Endothelial cell of umbilical vein (primary cell): ENCODE measurements around the gene ABCC1. TPM values are rescaled to one million over a fixed set of nuclear protein-coding genes. Genes with fewer than 3 reads are reported as not detected.
A peak's percentile ranks its signal among the peaks of the same experiment; 100 is the strongest.
"Not testable (repeated sequence)": the region's sequence is repeated elsewhere in the genome, so short reads cannot be mapped to it uniquely, and the experiment has no call there.

Source experiments
- BruUV-seq: library from RNA; stranded (reverse); fragments of 400-500 nt; replicated peaks from 2 replicates; lab custom pipeline; 2021; lab: Mats Ljungman, UMichigan
- CTCF ChIA-PET: fragments of 300-600, 350-600 bp; sonication (Branson Sonifier 250); formaldehyde crosslinking; loops from one replicate; lab custom pipeline; 2021; ENCODE audit warnings: antibody characterized with exemption, inconsistent platforms; lab: Charles Lee
- POLR2A ChIA-PET: fragments of 300-600, 350-600 bp; sonication (Branson Sonifier 250); formaldehyde crosslinking; loops from one replicate; lab custom pipeline; 2021; ENCODE audit warnings: antibody characterized with exemption, inconsistent platforms; lab: Charles Lee
- DNase-seq: peaks from one replicate; pipeline ENCODE4 v3.0.0-alpha.2; 2011; ENCODE audit warnings: low read depth, low spot score
- FAIRE-seq: peaks from 2 replicates; lab custom pipeline; 2011; peaks lifted over from hg19 to GRCh38; lab: Jason Lieb, UNC
- H2AFZ ChIP-seq: 2 replicates; pipeline ENCODE4 v1.6.0; 2012; ENCODE audit warnings: low read depth, low read length, control low read depth, inconsistent platforms
- H3K27ac ChIP-seq: 2 replicates; pipeline ENCODE4 v1.5.1; 2011; ENCODE audit warnings: low read depth, mild to moderate bottlenecking, control low read depth, low read length, moderate library complexity; ENCODE audit not compliant: insufficient read depth
- H3K27me3 ChIP-seq, 2 experiments: 2 replicates each; pipeline versions ENCODE4 v1.6.0 to v1.6.1; 2011; ENCODE audit warnings: low read length in 2 of 2, mixed read lengths in 1 of 2; ENCODE audit not compliant: control insufficient read depth in 2 of 2, insufficient read depth in 2 of 2
- H3K36me3 ChIP-seq, 2 experiments: 2 replicates in 1 of 2; 3 replicates in 1 of 2; pipeline ENCODE4 v1.5.1; 2011; ENCODE audit warnings: low read length in 2 of 2, mild to moderate bottlenecking in 1 of 2, moderate library complexity in 1 of 2; ENCODE audit not compliant: control insufficient read depth in 2 of 2, insufficient read depth in 2 of 2; ENCODE audit errors: extremely low read depth in 1 of 2
- H3K4me1 ChIP-seq: 3 replicates; pipeline ENCODE4 v1.5.1; 2011; ENCODE audit warnings: mild to moderate bottlenecking, low read length; ENCODE audit not compliant: control insufficient read depth, insufficient read depth; ENCODE audit errors: extremely low read depth
- H3K4me2 ChIP-seq: 2 replicates; pipeline ENCODE4 v1.6.1; 2011; ENCODE audit warnings: low read length, control low read depth, mixed read lengths; ENCODE audit not compliant: insufficient read depth
- H3K4me3 ChIP-seq, 3 experiments: fragments of 200-600 bp in 1 of 3; sonication (generic), shearing (Covaris generic) in 1 of 3; replicated peaks in 1 of 3; 2 replicates each; pipeline ENCODE4 v1.5.1; 2011 to 2016; ENCODE audit warnings: control low read depth in 3 of 3, low read length in 3 of 3, mild to moderate bottlenecking in 2 of 3, inconsistent platforms in 1 of 3, low read depth in 1 of 3, moderate library complexity in 1 of 3; ENCODE audit not compliant: insufficient read depth in 1 of 3
- H3K79me2 ChIP-seq: 2 replicates; pipeline ENCODE4 v1.6.0; 2012; ENCODE audit warnings: low read length, inconsistent platforms; ENCODE audit not compliant: control insufficient read depth, insufficient read depth
- H3K9ac ChIP-seq: replicated peaks from 2 replicates; pipeline ENCODE3; 2011; ENCODE audit warnings: low read length, control low read depth; ENCODE audit not compliant: insufficient read depth; ENCODE audit errors: extremely low read depth
- H3K9me1 ChIP-seq: replicated peaks from 3 replicates; pipeline ENCODE4 v1.6.0; 2011; ENCODE audit warnings: mild to moderate bottlenecking, low read length; ENCODE audit not compliant: control insufficient read depth, insufficient read depth; ENCODE audit errors: extremely low read depth
- H3K9me3 ChIP-seq: replicated peaks from 2 replicates; pipeline ENCODE4 v1.5.1; 2012; ENCODE audit warnings: low read length, inconsistent platforms; ENCODE audit not compliant: control insufficient read depth, insufficient read depth
- H4K20me1 ChIP-seq: replicated peaks from 2 replicates; pipeline ENCODE3; 2011; ENCODE audit warnings: mild to moderate bottlenecking, low read length; ENCODE audit not compliant: control insufficient read depth, insufficient read depth; ENCODE audit errors: extremely low read depth
- EZH2 ChIP-seq: IDR thresholded peaks from 2 replicates; pipeline ENCODE4 v1.6.1; 2012; ENCODE audit warnings: borderline replicate concordance, low read depth, mild to moderate bottlenecking, moderate library complexity, low read length, inconsistent platforms; ENCODE audit not compliant: severe bottlenecking
- GATA2 ChIP-seq: IDR thresholded peaks from 2 replicates; pipeline ENCODE4 v1.7.0; 2011; ENCODE audit warnings: low read depth, mild to moderate bottlenecking, moderate library complexity, mixed read lengths, low read length; ENCODE audit not compliant: insufficient read length, insufficient read depth
- JUN ChIP-seq: IDR thresholded peaks from 2 replicates; pipeline ENCODE4 v1.6.1; 2011; ENCODE audit warnings: borderline replicate concordance, low read depth; ENCODE audit not compliant: insufficient read length, insufficient read depth
- MYC ChIP-seq: IDR thresholded peaks from one replicate; pipeline ENCODE4 v1.6.1; 2011; ENCODE audit warnings: mild to moderate bottlenecking, low read depth, low read length
- dilution Hi-C: fragments of 300-500 bp; cut with MboI; formaldehyde crosslinking; loops from one replicate; pipeline ENCODE4 v1.15.0; 2019; ENCODE audit warnings: low sequenced_read_pairs; ENCODE audit not compliant: extremely low pct_ligation_motif_present
- intact Hi-C: fragments of 100-400 bp; cut with micrococcal nuclease; formaldehyde crosslinking; loops from one replicate; pipeline ENCODE4 v1.10.0; 2022
- polyA plus RNA-seq, 4 experiments: library from polyadenylated mRNA; depleted of rRNA in 3 of 4; stranded (reverse) in 3 of 4; unstranded in 1 of 4; fragments of >200 nt; gene quantifications; 2 replicates each; pipeline versions ENCODE4 v1.2.1 to v1.2.3, GENCODE V29; 2011 to 2012; ENCODE audit warnings: missing spikeins in 1 of 4
- total RNA-seq: library from RNA; stranded (reverse); gene quantifications from 2 replicates; pipeline ENCODE4 v1.2.3, GENCODE V29; 2021
- TF ChIP-seq, protein P1 (sequence below), 2 donors: IDR thresholded peaks; 1 replicate in 1 of 2; 2 replicates in 1 of 2; pipeline ENCODE4 v1.5.1; 2011; ENCODE audit warnings: low read length in 2 of 2, mild to moderate bottlenecking in 2 of 2, moderate library complexity in 2 of 2, control low read depth in 1 of 2, inconsistent platforms in 1 of 2, low read depth in 1 of 2; ENCODE audit not compliant: insufficient read depth in 1 of 2; ENCODE audit errors: extremely low read depth in 1 of 2
- TF ChIP-seq, protein P2 (sequence below): IDR thresholded peaks from 2 replicates; pipeline ENCODE4 v1.6.1; 2011; ENCODE audit not compliant: insufficient read depth, insufficient read length

The ABCC1 gene
- total and polyA plus RNA-seq, 2 donors (not counting 3 experiments of a cell fraction or from before 2014, with no cell fraction given): 46.1 to 89.2 TPM

DNA sequence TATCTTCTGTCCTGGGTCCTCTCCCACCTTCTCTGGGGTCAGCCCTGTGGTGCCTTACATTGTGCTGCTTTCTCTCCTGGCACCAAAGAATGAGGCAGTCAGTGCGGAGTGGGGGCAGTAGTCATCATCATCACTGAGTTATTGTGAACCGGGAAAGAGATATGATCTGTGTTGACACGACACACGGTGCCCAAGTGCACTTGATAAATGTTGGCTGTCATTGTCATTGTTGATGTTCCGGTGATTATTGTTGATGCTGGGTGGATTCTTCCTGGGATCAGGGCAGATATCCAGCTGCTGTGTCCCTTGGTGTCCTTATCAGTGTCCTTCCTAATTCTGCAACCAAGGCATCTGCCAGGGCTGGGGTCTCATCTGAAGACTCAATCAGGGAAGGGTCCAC lies 152.2 kb downstream of the ABCC1 start:
- intact Hi-C loops: no loop called here
- CTCF ChIA-PET: no interaction called here
- DNase-seq: no peak

DNA sequence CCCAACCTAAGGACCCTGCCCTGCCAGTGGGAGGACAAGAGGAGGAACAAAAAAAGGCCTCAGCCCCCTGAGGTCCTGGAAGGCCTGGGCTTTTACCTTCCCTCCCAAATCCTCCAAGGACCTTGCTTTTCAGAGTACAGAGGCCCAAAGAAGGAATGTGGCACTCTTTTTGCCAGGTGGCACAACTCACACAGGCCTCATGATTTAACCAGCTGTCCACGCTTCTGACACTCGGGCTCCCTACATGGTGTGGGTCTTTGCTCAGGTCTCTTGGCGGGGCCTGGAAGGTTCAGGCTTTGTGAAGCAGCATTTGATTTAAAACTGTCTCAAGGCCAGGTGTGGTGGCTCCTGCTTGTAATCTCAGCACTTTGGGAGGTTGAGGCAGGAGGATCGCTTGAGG lies 153.3 kb downstream of the ABCC1 start:
- peaks cover 8% of the 10 kb centered on the region for H3K79me2 ChIP-seq
- ChIA-PET POLR2A (no interaction called here), CTCF (no interaction called here)
- H3K4me1 ChIP-seq: peaks cover 14% of the 10 kb centered on the region
- dilution Hi-C loops (no loop called here), intact Hi-C loops (no loop called here)
- no peaks in the 10 kb centered on the region for H3K27me3 ChIP-seq
- FAIRE-seq (no peak), DNase-seq (no peak)
- no peak overlapping the region for H2AFZ ChIP-seq
- no peaks in the 10 kb centered on the region for H3K9me3 ChIP-seq
- no peak overlapping the region for H3K27ac ChIP-seq
- H3K9me1 ChIP-seq: no peaks in the 10 kb centered on the region
- H4K20me1 ChIP-seq: no peaks in the 10 kb centered on the region
- no TSS peak for BruUV-seq
- H3K4me2 ChIP-seq: no peak overlapping the region
- H3K9ac ChIP-seq: no peak overlapping the region
- TF ChIP-seq GATA2: no peak
- no peak for TF ChIP-seq MYC
- TF ChIP-seq EZH2: no peak
- TF ChIP-seq, protein P1, sequence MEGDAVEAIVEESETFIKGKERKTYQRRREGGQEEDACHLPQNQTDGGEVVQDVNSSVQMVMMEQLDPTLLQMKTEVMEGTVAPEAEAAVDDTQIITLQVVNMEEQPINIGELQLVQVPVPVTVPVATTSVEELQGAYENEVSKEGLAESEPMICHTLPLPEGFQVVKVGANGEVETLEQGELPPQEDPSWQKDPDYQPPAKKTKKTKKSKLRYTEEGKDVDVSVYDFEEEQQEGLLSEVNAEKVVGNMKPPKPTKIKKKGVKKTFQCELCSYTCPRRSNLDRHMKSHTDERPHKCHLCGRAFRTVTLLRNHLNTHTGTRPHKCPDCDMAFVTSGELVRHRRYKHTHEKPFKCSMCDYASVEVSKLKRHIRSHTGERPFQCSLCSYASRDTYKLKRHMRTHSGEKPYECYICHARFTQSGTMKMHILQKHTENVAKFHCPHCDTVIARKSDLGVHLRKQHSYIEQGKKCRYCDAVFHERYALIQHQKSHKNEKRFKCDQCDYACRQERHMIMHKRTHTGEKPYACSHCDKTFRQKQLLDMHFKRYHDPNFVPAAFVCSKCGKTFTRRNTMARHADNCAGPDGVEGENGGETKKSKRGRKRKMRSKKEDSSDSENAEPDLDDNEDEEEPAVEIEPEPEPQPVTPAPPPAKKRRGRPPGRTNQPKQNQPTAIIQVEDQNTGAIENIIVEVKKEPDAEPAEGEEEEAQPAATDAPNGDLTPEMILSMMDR (IDR thresholded peaks at IDR 0.05; ENCODE audit: extremely low read depth in 1 of 2, insufficient read depth in 1 of 2, low read depth in 1 of 2, low read length in 2 of 2): no peak
- TF ChIP-seq, protein P2, sequence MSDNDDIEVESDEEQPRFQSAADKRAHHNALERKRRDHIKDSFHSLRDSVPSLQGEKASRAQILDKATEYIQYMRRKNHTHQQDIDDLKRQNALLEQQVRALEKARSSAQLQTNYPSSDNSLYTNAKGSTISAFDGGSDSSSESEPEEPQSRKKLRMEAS: no peak
- no peak overlapping the region for H3K4me3 ChIP-seq
- H3K36me3 ChIP-seq: peaks cover 9 to 37% of the 10 kb centered on the region in 2 experiments

More for the DNA sequence above, 152.2 kb downstream of the ABCC1 start:
- BruUV-seq: no TSS peak
- no peak overlapping the region for H2AFZ ChIP-seq
- no peaks in the 10 kb centered on the region for H4K20me1 ChIP-seq
- TF ChIP-seq GATA2: peak; percentile 27
- TF ChIP-seq JUN: no peak
- peaks cover 6 to 37% of the 10 kb centered on the region in 2 experiments for H3K36me3 ChIP-seq
- H3K4me1 ChIP-seq: peaks cover 14% of the 10 kb centered on the region
- no peak overlapping the region for H3K27ac ChIP-seq
- no peaks in the 10 kb centered on the region for H3K27me3 ChIP-seq
- no peak overlapping the region for H3K4me2 ChIP-seq
- no peaks in the 10 kb centered on the region for H3K9me3 ChIP-seq
- no peak for FAIRE-seq
- POLR2A ChIA-PET: interaction anchor here (0.6 kb wide), 1 partner anchor 1427 kb away, joined by 6 read pairs; no protein-coding TSS in a partner anchor
- no peak overlapping the region for H3K4me3 ChIP-seq
- H3K9ac ChIP-seq: no peak overlapping the region
- H3K79me2 ChIP-seq: peaks cover 8% of the 10 kb centered on the region
- no peaks in the 10 kb centered on the region for H3K9me1 ChIP-seq
- dilution Hi-C loops: no loop called here

DNA sequence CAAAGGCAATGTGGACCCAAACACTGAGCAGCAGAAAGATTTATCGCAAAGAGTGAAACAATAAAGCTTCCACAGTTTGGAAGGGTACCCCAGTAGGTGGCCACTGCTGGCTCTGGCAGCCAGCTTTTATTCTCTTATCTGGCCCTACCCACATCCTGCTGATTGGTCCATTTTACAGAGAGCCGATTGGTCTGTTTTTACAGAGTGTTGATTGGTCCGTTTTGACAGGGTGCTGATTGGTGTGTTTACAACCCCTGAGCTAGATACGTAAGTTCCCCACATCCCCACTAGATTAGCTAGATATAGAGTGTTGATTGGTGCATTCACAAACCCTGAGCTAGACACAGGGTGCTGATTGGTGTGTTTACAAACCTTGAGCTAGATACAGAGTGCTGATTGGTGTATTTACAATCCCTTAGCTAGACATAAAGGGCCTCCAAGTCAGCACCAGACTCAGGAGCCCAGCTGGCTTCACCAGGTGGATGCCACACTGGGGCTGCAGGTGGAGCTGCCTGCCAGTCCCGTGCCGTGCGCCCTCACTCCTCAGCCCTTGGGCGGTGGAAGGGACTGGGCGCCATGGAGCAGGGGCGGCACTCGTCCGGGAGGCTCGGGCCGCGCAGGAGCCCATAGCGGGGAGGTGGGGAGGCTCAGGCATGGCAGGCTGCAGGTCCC lies 154.9 kb downstream of the ABCC1 start:
- CTCF ChIA-PET: interaction anchor here (1.4 kb wide), 1 partner anchor 9 kb away, joined by 3 read pairs; no protein-coding TSS in a partner anchor
- H3K36me3 ChIP-seq: peaks cover 7 to 30% of the 10 kb centered on the region in 2 experiments
- intact Hi-C loops, H3K4me3 ChIP-seq, FAIRE-seq, H3K9ac ChIP-seq, H3K79me2 ChIP-seq, DNase-seq, dilution Hi-C loops, H3K27me3 ChIP-seq, H3K9me1 ChIP-seq, H3K4me2 ChIP-seq, H3K9me3 ChIP-seq, H4K20me1 ChIP-seq, BruUV-seq, POLR2A ChIA-PET, H2AFZ ChIP-seq, H3K27ac ChIP-seq: not testable (repeated sequence)
- peaks cover 14% of the 10 kb centered on the region for H3K4me1 ChIP-seq
